ENCODE measurements around the gene GPC4.

- TF ChIP-seq CTCF (IDR thresholded peaks at IDR 0.05; ENCODE audit: poor library complexity, severe bottlenecking) = no peak
- TF ChIP-seq EZH2 (IDR thresholded peaks at IDR 0.05; ENCODE audit: borderline replicate concordance, insufficient read depth, low read length, poor library complexity, severe bottlenecking) = no peak
- no peak for TF ChIP-seq POLR2AphosphoS5 (IDR thresholded peaks at IDR 0.05)
- no peak for TF ChIP-seq REST (IDR thresholded peaks at IDR 0.05; ENCODE audit: borderline replicate concordance)
- TF ChIP-seq TAF1 (IDR thresholded peaks at IDR 0.05; ENCODE audit: low read depth) = no peak
- no peak for TF ChIP-seq RAD21 (conservative IDR thresholded peaks at IDR 0.05)
Observed at GRCh38 chrX:133392671-133393070, 22.6 kb downstream of the GPC4 start.
